Epidermal melanocyte (primary cell): ENCODE results near the gene NBAS.

Source experiments
- DNase-seq: peaks from one replicate; pipeline ENCODE4 v3.0.0; 2011; ENCODE audit warnings: low spot score; ENCODE audit not compliant: insufficient read length

The NBAS gene

DNA sequence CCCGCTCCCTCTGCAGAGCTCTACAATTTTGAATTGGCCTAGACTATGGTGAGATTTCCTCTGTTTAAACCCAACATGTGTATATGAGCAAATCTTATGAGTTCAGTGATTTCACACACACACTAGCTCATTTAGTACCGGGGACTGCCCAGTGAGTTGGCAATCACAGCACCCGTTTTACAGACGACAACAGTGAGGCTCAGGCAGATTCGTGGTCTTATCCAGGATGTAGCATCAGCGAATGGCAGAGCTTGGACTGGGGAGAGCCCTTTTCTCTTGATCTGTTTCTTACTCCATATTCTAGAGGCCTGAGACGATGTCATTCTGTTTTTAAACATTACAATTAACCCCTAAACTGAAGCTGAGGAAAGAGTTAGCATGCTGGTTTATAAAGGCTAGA is 419.9 kb downstream of the NBAS start:
- no peak for DNase-seq

- DNase-seq = no peak
Measured at GRCh38 chr2:15136639-15137038, 424.5 kb downstream of the NBAS start.

DNA sequence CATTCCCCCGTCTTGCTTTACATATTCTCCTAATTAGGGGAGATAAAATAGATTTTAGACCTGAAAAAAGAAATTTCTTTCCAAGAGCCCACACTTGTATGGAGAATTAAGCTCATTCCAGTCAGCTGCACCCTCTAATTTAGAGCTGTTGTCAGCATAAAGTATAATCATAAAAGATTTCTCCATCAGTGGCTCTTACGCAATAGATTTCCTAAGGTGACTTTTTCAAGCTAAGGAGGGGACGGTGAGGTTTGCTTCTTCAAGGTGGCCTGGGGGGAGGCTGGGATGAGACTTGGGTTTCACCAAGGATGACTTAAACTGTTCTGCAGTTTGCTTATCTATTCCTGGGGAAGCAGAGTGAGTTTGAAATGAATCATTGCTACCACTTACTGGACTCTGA is 426.2 kb downstream of the NBAS start:
- no peak for DNase-seq

DNA sequence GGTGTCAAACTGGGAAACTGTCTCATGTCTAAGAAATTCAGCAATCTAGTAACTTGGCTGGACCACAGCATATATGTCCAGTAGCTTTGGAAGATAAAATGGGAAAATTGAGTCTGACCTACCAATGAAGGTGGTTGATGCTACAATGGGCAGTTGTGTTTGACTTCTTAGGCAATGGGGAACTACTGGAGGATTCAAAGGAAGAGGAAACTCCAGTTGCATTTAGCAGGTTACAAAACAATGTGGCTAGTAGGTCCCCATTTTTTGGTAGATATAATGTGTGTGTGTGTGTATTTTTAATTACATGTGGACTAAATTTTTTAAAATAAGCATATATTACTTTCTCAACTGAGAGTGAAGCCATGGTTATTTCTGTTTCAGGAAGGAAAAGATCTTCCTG is 427.7 kb downstream of the NBAS start:
- DNase-seq = no peak

GRCh38 chr2:15128846-15129245 is 432.3 kb downstream of the NBAS start:
- no peak for DNase-seq

DNA sequence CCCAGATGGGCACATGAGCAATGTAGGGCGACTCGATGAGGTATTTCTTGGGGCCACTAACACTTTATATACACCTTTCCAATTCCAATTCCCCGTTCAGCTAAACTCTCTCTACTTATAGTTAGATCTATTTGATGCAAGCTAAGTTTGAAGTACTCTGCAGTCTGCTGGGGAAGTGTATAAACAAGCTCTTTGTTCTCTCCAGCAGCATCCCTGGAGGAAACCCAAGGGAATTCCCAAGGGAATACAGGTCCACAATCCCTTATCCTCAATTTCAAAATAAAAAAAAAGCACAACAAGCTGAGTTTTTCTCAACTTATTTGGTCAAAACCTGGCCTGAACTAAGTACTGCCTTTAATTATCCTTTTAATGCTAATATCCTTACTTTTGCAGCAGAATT is 433.3 kb downstream of the NBAS start:
- DNase-seq = no peak

DNA sequence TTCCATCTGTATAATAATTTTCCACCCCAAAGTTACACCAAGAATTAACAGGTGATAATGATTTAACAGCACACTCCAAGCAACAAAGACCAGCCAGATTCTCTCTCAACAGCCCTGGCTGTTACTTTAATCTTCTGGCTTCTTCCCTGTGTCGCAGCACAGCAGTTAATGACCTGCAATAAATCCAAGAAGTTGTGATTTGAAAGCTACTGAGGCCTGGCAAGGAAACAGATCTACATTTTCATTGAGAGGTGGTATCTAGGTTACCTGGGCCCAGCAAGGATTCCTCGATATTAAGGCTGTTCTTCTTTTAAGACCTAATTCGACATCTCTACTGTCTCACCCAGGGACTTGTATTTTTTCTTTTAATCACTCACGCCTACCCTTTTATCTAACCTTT is 433.8 kb downstream of the NBAS start:
- DNase-seq = no peak

- no peak for DNase-seq
Measured at GRCh38 chr2:15126373-15126772, 434.8 kb downstream of the NBAS start.

- DNase-seq = no peak
Measured at GRCh38 chr2:15122915-15123314, 438.2 kb downstream of the NBAS start.

DNA sequence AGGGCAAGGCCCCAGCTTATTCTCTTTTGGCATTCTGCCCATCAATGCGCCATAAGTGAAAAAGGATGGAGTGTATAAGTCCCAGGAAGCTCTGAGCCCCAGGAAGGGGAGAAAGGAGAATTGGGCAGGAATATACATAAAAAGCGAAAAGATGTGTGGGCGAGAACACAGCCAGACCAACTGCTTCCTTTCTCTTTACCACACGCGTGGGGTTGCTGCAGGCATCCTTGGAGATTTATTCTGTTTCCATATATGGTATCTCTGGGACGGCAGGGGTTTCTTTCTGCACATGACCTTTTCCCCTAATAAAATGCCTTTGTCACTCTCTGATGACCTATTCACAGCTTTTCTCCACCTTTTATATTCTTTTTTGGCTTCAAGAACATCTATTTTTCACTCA is 440.5 kb downstream of the NBAS start:
- no peak for DNase-seq

DNA sequence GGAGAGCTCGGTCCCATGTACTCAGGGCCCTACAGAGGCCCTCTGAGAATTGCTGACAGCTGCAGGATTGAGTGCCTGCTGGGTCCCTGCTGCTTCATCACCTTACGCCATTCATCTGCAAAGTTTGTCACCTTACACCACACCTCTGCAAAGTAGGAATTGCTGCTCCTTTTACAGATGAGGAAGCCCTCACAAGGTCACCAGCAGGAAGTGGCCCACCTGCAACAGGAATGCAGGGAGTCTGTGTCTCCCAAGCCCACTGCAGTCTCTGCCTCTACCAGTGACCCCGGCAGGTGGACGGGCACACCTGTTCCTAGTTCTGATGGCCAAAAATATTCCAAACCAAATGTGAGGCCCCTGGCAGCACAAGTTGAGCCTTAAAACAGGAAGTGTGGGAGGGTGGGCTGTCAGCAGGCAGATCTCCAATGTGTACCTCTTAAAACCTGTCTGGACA is 441.4 kb downstream of the NBAS start:
- no peak for DNase-seq

DNA sequence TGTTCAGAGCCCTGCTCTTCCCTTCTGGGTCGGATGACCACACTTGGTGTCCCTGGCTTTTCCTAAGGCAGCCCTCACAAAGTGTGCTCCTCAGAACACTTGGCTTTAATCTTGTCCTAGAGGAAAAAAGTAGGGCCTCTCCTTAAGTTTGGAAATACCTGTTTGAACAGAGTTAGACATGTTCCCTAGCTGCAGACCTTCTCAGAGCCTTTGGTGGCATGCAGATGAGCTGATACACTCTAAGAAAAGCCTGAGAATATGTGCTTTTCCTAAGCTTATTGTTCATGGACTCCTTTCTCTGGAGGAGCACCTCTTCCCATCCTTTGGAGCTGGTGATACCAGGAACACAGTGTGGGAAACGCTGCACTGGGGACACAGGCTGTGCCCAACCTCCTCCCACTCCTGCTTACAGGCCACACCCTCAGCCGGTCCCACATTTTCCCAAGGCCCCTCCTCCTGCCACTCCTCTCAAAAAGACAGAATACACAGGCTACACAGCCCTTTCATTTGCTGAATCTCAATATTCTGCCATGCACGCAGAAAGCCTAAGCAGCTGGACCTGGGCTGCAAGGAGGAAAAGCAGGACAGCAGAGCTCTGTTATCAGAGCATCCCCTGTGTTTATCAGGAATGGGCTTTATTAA is 443.6 kb downstream of the NBAS start:
- DNase-seq = no peak
